ENCODE measurements around the gene TF.

TF gene

GRCh38 chr3:133745981-133746711 is at the start of gene TF:
TF (plus strand) TSS chr3:133746393; CDS start chr3:133746441, 48 bp downstream.
- TF ChIP-seq CTCF (conservative IDR thresholded peaks at IDR 0.05): no peak
- no peak within 1 kb of the TSS for H3K27ac ChIP-seq

GRCh38 chr3:133697960-133698359 is 48.2 kb upstream of the TF start:
- H3K27ac ChIP-seq: no peak overlapping the region

GRCh38 chr3:133699467-133699866 is 46.7 kb upstream of the TF start:
- H3K27ac ChIP-seq: no peak overlapping the region
- TF ChIP-seq CTCF (conservative IDR thresholded peaks at IDR 0.05): no peak

More at GRCh38 chr3:133697960-133698359, 48.2 kb upstream of the TF start:
- no peak for TF ChIP-seq CTCF (conservative IDR thresholded peaks at IDR 0.05)

GRCh38 chr3:133699903-133700302 is 46.3 kb upstream of the TF start:
- H3K27ac ChIP-seq: no peak overlapping the region
- TF ChIP-seq CTCF (conservative IDR thresholded peaks at IDR 0.05): no peak

- no peak overlapping the region for H3K27ac ChIP-seq
- TF ChIP-seq CTCF (conservative IDR thresholded peaks at IDR 0.05): no peak
Observed at GRCh38 chr3:133700351-133700750, 45.8 kb upstream of the TF start.

GRCh38 chr3:133701435-133702358 is 44.5 kb upstream of the TF start:
- no peak overlapping the region for H3K27ac ChIP-seq
- no peak for TF ChIP-seq CTCF (conservative IDR thresholded peaks at IDR 0.05)

- no peak overlapping the region for H3K27ac ChIP-seq
- TF ChIP-seq CTCF (conservative IDR thresholded peaks at IDR 0.05): no peak
Observed at GRCh38 chr3:133703915-133704314, 42.3 kb upstream of the TF start.

Measured in VCaP (cell line).